HG03460 (cell line): ENCODE data around the gene NME5.
"Not testable (repeated sequence)": the region's sequence is repeated elsewhere in the genome, so short reads cannot be mapped to it uniquely, and the experiment has no call there.

Experiments used
- ATAC-seq: cut with Tn5 transposase; IDR thresholded peaks from one replicate; pipeline ENCODE4 v1.9.1; 2021; ENCODE audit not compliant: unreplicated experiment

NME5 gene

DNA sequence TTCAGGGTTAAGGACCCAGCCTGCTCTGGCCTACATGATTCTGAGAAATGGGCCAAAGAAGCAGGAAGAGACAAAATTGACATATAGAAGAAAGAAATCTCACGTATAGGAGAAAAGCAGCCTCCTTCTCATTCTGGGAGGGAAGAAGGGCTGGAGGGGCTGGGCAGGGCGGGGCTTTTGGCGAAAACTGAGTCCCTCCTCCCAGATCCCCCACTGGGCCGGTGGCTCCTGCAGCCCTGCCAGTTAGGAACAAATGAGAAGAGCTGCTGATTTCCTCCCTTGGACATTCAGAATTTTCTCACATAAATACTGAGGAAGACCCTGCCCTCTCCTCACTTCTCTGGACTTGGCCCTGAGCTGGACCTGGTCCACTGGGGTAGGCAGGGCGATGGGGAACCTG is 55.5 kb downstream of the NME5 start, which contains the start of gene WNT8A:
TSS of gene WNT8A (plus strand) at position 332 of the 400 bp plus-strand sequence. CDS start 95 bp downstream, outside the sequence.
- ATAC-seq = no peak

DNA sequence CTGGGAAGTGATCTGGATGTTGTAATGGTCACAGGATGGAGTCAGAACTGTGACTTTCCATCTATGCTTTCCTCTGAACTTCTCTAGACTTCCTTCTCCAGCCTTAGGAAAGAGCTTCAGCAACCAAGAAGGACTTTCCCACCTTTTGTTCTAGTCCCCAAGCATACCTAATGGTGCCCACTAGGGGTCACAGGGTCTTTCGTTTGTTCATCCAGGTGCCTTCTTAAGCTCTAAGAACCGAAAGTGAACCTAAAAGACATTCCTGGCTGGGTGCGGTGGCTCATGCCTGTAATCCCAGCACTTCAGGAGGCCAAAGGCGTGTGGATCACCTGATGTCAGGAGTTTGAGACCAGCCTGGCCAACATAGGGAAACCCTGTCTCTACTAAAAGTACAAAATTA is 57.2 kb downstream of the NME5 start:
- no peak for ATAC-seq

DNA sequence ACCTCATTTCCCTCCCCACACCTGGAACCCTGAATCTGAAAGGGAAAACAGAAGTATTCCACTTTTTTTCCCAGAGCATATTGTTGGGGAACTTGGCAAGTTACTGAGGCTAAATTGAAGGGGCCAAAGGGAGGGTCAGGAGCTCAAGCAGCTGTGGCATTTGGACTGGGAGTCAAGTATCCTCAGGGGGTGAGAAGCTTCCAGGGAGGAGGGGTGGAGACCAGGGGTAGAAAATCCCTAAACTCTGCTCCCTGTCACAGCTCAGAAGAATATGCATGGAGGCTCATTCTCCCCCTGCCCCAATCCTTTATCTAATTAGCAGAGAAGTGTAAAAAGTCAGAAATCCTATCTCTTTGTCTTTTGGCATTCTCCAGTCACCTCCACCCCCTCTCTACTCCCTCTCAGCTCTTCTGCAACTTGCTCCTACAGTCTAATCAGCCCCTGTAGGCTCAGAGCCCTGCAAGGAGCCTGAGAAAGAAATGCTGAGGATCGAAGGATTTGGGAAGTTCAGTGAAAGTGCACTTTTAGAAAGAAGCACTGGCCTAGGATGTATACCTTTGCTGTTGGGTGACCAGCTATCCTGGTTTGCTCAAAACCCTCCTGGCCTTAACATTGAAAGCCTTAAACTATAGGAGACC is 61.1 kb downstream of the NME5 start:
- ATAC-seq = no peak

- ATAC-seq = no peak
These were observed 62.0 kb downstream of the NME5 start for GRCh38 chr5:138077064-138077696.

DNA sequence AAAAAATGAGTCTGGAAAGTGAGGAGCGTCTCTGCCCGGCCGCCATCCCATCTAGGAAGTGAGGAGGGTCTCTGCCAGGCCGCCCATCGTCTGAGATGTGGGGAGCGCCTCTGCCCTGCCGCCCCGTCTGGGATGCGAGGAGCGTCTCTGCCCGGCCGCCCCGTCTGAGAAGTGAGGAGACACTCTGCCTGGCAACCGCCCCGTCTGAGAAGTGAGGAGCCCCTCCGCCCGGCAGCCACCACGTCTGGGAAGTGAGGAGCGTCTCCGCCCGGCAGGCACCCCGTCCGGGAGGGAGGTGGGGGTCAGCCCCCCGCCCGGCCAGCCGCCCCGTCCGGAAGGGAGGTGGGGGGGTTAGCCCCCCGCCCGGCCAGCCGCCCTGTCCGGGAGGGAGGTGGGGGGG is 69.2 kb downstream of the NME5 start:
- ATAC-seq = not testable (repeated sequence)

GRCh38 chr5:138068742-138069600 is 70.3 kb downstream of the NME5 start:
- no peak for ATAC-seq

GRCh38 chr5:138067945-138068344 is 71.3 kb downstream of the NME5 start:
- ATAC-seq = no peak
